ENCODE data around the gene HBG2. TPM values are rescaled to one million over a fixed set of nuclear protein-coding genes. Genes with fewer than 3 reads are reported as not detected.

The HBG2 gene
- total and polyA plus RNA-seq, 10 of the 15 experiments (the other 5 are each of a cell fraction or from before 2014, with no cell fraction given): 1.1 to 8.3 (median 2.9) TPM; not detected in 5

DNA sequence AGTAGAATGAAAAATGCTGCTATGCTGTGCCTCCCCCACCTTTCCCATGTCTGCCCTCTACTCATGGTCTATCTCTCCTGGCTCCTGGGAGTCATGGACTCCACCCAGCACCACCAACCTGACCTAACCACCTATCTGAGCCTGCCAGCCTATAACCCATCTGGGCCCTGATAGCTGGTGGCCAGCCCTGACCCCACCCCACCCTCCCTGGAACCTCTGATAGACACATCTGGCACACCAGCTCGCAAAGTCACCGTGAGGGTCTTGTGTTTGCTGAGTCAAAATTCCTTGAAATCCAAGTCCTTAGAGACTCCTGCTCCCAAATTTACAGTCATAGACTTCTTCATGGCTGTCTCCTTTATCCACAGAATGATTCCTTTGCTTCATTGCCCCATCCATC, 30.1 kb upstream of the HBG2 start:
- TF ChIP-seq POLR2AphosphoS5 (IDR thresholded peaks at IDR 0.05; ENCODE audit: low read length) (no peak), BRCA1 (IDR thresholded peaks at IDR 0.05; ENCODE audit: low read depth, low read length) (no peak), MEF2A (IDR thresholded peaks at IDR 0.05; ENCODE audit: insufficient read depth, low read depth, low read length) (no peak), ZNF687 (IDR thresholded peaks at IDR 0.05) (no peak), ESRRA (IDR thresholded peaks at IDR 0.05; ENCODE audit: low read length) (no peak), BMI1 (IDR thresholded peaks at IDR 0.05; ENCODE audit: borderline replicate concordance) (no peak), SP1 (IDR thresholded peaks at IDR 0.05; ENCODE audit: low read depth, low read length) (no peak), E2F8 (IDR thresholded peaks at IDR 0.05; ENCODE audit: low read depth, partially characterized antibody) (no peak), HDGF (IDR thresholded peaks at IDR 0.05) (no peak), IRF3 (IDR thresholded peaks at IDR 0.05) (no peak)
- Histone ChIP-seq H3K79me2 (ENCODE audit: control insufficient read depth, insufficient read depth, low read length) (no peaks in the 10 kb centered on the region), H3K4me2 (ENCODE audit: control insufficient read depth, insufficient read depth) (no peak overlapping the region), H3K9me3 (replicated peaks; ENCODE audit: control insufficient read depth, insufficient read depth, low read length) (no peaks in the 10 kb centered on the region), H4K20me1 (ENCODE audit: control insufficient read depth, insufficient read depth) (no peaks in the 10 kb centered on the region), H3K27me3 (replicated peaks in 1 of 2; ENCODE audit: control insufficient read depth in 2 of 2, insufficient read depth in 2 of 2, low read length in 1 of 2) (no peaks in the 10 kb centered on the region), H3K4me3 (no peak overlapping the region), H3K27ac (ENCODE audit: control insufficient read depth, insufficient read depth) (no peak overlapping the region), H3K4me1 (ENCODE audit: control insufficient read depth, insufficient read depth, low read length) (no peaks in the 10 kb centered on the region), H3K9ac (ENCODE audit: control insufficient read depth, insufficient read depth, low read length) (no peak overlapping the region), H3K36me3 (ENCODE audit: control insufficient read depth in 2 of 2, insufficient read depth in 2 of 2, low read length in 1 of 2) (no peaks in the 10 kb centered on the region), H2AFZ (ENCODE audit: control insufficient read depth, low read depth, low read length) (no peak overlapping the region)
- intact Hi-C loops (cut with micrococcal nuclease; ENCODE audit: unreplicated experiment) (no loop called here), in situ Hi-C loops (cut with MboI) (no loop called here)
- no TSS peak for BruUV-seq (replicated peaks)
- ChIA-PET SMC1A (ENCODE audit: uncharacterized antibody, unreplicated experiment) (no interaction called here), POLR2A (no interaction called here), CTCF (interaction anchor here (1.1 kb wide), 1 partner anchor 15 kb away, joined by 3 read pairs; no protein-coding TSS in a partner anchor), RAD21 (ENCODE audit: unreplicated experiment) (no interaction called here)
- DNase-seq (ENCODE audit: low read depth, low spot score) (no peak), ATAC-seq (no peak), FAIRE-seq (no peak)
- WGBS (ENCODE audit: insufficient coverage, insufficient replicate concordance, low lambda C conversion rate, missing lambda C conversion rate): 83% methylated on average over 2 of the region's 2 CpGs

All from GM12878 (cell line).